GM18517 (cell line): ENCODE measurements around the gene METTL9.
"Not testable (repeated sequence)": the region's sequence is repeated elsewhere in the genome, so short reads cannot be mapped to it uniquely, and the experiment has no call there.

Source experiments
- ATAC-seq: cut with Tn5 transposase; IDR thresholded peaks from one replicate; pipeline ENCODE4 v1.9.1; 2021; ENCODE audit warnings: mild to moderate bottlenecking, moderate library complexity; ENCODE audit not compliant: unreplicated experiment

METTL9 gene

DNA sequence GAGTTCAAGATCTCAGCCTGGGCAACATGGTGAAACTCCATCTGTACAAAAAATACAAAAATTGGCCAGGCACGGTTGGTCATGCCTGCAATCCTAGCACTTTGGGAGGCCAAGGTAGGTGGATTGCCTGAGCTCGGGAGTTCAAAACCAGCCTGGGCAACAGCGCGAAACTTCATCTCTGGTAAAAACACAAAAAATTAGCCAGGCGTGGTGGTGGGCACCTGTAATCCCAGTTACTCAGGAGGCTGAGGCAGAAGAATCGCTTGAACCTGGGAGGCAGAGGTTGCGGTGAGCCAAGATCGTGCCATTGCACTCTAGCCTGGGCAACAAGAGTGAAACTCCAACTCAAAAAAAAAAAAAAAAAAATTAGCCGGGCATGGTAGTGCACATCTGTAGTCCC is 25.9 kb upstream of the METTL9 start:
- ATAC-seq: not testable (repeated sequence)

DNA sequence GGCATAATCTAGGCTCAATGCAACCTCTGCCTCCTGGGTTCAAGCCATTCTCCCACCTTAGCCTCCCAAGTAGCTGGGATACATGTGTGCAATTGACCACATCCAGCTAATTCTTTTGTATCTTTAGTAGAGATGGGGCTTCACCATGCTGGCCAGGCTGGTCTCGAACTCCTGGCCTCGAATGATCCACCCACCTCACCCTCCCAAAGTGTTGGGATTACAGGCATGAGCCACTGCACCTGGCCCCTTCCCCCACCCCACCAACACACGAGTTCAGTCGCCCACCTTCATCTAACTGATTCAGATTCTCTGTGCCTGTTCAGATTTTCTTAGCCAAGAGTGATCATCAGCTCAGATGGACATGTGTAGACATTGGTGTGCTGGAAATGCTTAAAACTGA is 25.0 kb upstream of the METTL9 start:
- ATAC-seq: no peak

DNA sequence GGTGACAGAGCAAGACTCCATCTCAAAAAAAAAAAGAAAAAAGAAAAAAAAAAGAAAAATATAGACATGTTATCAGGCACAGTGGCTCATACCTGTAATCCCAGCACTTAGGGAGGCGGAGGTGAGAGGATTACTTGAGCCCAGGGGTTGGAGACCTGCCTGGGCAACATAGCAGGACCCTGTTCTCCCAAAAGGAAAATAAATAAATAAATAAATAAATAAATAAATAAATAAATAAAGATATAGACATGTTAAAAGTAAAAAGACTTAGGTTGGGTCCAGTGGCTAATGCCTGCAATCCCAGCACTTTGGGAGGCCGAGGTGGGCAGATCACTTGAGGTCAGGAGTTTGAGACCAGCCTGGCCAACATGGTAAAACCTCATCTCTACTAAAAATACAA is 23.1 kb upstream of the METTL9 start:
- ATAC-seq: not testable (repeated sequence)

DNA sequence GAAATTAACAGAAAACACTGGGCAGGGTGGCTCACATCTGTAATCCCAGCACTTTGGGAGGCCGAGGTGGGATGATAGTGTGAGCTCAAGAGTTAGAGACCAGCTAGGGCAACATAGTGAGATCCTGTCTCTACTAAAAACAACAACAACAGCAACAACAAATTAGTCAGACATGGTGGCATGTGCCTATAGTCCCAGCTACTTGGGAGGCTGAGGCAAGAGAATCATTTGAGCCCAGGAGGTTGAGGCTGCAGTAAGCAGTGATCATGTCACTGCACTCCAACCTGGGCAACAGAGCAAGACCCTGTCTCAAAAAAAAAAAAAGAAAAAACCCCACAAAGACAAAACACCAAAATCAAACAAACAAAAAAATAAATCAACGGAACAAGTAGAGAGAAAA is 21.9 kb upstream of the METTL9 start:
- ATAC-seq: not testable (repeated sequence)

DNA sequence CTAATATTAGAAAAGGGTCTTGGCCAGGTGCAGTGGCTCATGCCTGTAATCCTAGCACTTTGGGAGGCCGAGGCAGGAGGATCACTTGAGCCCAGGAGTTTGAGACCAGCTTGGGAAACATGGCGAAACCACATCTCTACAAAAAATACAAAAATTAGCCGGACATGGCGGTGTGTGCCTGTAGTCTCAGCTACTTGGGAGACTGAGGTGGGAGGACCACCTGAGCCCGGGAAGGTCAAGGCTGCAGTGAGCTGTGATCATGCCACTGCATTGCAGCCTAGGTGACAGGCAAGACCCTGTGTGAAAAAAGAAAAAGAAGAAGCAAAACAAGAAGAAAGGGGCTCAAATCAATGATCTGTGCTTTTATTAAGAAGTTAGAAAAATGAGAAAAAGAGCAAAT is 21.1 kb upstream of the METTL9 start:
- ATAC-seq: not testable (repeated sequence)

DNA sequence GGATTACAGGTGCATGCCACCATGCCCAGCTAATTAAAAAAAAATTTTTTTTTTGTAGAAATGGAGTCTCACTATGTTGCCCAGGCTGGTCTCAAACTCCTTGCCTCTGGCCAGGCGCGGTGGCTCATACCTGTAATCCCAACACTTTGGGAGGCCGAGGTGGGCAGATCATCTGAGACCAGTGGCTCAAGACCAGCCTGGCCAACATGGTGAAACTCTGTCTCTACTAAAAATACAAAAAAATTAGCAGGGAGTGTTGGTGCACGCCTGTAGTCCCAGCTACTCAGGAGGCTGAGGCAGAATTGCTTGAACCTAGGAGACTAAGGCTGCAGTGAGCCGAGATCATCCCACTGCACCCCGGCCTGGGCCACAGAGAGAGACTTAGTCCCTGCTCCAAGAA is 19.2 kb upstream of the METTL9 start:
- ATAC-seq: not testable (repeated sequence)

DNA sequence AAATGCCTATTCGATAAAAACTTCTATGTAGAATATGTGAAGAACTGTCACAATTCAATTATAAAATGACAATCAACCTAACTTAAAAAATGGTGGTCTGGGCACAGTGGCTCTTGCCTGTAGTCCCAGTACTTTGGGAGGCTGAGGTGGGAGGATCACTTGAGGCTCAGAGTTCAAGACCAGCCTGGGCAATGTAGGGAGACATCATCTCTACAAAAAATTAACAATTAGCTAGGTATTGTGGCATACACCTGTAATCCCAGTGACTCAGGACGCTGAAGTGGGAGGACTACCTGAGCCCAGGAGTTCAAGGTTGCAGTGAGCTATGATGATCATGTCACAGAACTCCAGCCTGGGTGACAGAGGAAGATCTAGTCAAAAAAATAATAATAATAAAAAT is 18.6 kb upstream of the METTL9 start:
- no peak for ATAC-seq

DNA sequence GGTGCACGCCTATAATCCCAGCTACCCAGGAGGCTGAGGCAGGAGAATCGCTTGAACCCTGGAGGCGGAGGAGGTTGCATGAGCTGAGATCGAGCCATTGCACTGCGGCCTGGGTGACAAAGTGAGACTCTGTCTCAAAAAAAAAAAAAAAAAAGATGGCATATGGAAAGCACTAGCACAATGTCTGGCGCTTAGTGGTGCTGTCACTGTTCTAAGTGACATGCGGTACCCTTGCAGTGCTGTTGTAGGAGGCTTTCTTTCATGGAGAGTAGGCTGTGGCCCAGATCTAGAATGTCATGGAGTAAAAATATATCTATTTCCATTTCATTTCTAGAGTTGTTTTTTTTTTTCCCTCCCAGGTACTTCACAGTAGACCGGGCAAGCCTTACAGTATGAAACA is 14.6 kb upstream of the METTL9 start:
- ATAC-seq: no peak

DNA sequence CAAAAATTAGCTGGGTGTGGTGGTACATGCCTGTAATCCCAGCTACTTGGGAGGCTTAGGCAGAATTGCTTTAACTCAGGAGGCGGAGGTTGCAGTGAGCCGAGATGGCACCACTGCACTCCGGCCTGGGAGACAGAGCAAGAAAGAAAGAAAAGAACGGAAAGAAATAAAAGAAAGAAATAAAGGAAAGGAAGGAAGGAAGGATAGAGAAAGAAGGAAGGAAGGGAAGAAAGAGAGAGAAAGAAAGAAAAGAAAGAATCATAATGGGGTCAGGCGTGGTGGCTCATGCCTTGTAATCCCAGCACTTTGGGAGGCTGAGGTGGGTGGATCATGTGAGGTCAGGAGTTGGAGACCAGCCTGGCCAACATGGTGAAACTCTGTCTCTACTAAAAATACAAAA is 10.8 kb upstream of the METTL9 start:
- not testable (repeated sequence) for ATAC-seq

DNA sequence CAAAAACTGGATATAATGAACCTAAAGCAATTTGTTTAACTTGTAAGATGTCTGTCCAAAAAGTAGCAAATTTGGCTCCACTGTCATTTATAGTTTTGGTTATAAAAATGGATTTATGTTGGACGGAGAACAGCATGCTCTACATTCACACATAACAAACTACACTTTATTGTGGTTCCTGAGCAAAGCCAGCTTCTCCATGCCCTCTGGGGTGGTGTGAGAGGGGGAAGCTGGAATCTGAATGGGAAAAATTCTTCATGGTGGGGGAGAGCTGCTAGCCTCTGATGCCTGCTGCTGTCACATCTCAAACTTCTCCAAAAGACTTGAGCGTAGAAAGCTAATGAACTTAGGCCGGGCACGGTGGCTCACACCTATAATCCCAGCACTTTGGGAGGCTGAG is 9.8 kb upstream of the METTL9 start:
- no peak for ATAC-seq

DNA sequence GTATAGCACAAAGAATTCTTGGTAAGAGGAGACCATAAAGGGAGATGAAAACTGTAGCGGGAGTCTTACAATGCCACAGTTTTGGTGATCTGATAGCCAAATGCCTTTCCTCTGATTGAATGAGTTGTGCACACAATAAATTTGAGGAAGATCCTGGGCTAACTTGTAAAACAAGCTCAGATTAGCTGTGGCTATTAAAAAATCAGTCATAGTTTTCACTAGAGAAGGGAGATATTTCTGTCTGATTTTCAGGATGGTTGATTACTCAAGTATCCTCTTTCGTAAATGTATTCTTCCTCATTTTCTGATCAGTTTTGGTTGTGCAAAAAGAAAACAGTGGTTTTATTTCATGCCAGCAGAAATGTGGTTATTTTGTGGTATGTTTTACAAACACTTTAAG is 9.1 kb upstream of the METTL9 start:
- no peak for ATAC-seq

DNA sequence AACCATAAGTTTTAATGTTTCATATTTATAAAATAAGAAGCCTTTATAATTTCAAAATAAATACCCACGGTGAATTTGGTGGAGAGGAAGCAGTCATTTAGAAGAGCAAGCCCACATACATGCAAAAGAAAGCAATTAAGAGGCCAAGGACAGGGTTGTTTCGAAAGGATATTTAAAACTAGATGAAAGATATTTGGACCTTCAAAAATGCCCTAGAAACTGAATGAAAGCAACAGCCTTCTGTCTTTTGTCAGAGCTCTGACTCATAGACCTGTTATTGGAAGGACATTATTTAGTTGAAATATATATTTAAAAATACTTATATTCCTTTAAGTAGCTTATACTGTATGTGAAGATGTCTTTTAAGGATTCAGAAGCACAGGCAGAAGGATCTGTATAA is 8.6 kb upstream of the METTL9 start:
- no peak for ATAC-seq

DNA sequence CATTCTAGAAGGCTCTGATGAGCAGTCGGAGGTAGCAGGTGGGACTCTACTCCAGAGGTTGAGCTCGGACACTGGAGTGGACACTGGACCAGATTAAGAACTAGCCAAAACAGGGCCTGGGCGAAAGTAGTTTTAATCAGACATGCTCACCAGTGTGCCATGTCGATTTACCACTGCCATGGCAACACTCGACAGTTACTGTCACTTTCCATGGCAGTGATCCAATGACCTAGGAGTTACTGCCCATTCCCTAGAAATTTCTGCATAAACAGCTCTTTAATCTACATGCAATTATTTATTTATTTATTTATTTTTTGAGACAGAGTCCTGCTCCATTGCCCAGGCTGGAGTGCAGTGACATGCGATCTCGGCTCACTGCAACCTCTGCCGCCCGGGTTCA is 7.2 kb upstream of the METTL9 start:
- ATAC-seq: no peak

DNA sequence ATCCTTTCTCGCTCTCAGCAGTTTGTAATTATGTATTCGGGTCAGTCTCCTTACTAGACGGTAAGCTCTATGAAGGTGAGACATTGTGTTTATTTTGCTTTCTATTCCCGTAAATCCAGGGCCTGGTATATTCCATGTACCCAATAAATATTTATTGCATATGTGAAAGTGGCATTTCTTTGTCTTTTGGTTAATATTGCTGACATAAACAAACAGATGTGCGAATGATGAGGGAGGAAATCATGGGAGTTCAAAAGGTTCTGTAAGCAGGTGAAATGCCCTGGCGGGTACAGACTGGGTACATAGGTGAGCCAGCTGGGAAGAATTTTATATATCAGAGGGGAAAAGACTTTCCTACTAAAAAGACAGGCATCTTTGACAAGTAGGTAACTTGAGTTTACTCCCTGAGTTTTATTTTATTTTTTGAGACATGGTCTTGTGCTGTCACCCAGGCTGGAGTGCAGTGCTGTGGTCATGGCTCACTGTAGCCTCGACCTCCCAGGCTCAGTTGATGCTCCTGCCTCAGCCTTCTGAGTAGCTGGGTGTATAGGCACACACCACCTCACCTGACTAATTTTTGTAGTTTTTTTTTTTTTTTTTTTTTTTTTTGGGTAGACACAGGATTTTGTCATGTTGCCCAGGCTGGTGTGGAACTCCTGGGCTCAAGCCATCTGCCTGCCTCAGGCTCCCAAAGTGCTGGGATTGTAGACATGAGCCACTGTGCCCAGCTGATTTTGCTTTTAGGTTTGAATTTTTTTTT is 5.7 kb upstream of the METTL9 start:
- ATAC-seq: no peak

DNA sequence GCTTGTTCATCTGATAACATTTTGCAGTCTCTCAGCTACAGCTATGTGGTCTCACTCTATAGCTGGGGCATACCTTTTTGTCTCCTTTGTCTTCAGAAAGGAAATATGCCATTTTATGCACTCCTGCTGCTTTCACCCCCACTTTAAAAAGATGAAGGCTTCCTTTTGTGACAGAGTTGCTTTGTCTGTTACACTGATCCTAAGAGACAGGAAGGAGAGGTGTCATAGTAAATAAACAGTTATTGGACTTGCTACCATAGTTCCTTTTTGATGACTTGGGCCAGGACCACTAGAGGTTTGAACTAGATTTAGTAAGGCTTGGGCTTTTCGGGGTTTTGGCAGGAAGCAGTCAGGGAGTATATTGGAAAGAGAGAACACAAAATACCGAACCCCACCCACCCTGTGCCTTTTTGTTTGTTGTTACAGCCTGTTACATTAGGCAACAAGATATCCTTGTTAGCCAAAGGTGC is 1.8 kb upstream of the METTL9 start:
- no peak for ATAC-seq

DNA sequence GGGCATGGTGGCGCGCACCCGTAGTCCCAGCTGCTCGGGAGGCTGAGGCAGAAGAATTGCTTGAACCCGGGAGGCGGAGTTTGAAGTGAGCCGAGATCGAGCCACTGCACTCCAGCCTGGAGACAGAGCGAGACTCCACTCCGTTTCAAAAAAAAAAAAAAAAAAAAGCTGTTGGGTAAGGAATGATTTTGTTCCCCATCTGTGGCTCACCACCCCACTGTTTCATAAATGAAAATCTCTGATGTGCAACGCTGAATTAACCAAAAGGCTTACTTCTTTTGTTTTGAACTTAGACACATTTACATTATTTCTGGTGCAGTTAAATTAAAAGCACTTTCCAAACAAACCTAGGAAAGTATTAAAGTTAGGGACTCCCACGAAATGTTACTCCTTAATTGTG is 1.2 kb upstream of the METTL9 start:
- ATAC-seq: no peak

DNA sequence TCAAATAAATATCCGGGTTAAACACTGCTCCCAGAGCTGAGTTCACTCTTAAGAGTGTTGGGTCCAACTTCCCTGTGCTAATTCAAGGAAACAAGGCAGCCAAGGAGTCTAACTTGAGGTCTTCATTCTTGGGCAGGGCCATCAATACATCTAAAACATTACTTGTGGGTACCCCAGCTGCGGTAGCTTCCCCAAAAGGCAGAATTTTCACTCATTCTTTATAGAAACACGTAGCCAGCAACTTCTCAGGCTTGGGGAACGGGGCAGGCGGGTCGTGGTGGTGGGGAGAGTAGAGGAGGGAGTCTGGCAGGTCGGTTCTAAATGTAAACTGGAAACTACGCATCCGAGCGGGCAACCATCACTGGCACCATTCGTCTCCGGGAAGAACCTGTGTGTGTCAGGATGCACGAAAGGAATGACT is 666 bp upstream of the METTL9 start:
- ATAC-seq: no peak

DNA sequence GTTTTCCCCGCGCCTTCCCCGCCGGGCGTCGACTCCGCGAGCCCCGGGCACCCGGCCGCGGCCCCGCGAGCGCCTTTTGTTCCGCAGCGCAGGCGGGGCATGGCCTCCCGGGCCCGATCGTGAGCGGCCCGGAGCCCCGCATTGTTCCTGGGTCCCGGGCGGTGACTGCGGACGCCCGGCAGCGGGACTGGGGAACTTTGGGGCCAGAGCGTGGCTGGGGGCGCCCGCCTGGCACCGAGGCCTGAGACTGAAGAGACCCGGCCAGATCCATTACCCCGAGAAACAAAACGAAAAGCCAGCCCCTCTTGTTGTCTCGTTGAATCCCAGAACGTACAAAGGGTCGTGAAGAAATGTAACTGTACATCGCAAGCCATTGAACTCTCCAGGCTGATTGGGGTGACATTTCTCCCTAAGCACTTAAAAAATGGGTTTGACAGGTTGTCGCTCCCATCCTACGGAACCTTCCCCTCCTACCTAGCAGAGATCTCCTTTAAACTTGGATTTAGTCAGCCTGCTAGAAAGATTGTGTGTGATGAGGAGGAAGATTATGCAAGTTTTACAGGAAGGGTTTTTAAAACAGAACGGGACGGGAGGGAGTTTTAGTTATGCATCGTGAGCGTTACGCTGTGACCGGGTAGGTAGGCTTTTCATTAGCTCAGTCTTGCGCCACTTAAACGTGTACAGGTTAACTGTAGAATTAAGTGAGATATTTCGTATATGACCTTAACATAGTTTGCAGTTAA is 825 bp downstream of the METTL9 start:
- ATAC-seq: peak; percentile 23

DNA sequence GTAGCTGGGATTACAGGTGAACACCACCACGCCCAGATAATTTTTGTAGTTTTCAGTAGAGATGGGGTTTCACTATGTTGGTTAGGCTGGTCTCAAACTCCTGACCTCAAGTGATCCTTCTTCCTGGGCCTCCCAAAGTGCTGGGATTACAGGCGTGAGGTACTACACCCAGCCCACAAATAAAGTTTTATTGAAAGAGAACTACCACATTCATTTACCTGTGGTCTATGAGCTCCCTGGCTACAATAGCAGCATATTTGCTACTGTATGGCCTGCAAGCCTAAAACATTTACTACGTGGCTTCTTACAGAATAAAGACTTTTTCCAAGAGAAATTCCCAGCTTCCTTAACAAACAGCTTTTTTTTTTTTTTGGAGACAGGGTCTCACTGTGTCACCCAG is 3.4 kb downstream of the METTL9 start:
- no peak for ATAC-seq

DNA sequence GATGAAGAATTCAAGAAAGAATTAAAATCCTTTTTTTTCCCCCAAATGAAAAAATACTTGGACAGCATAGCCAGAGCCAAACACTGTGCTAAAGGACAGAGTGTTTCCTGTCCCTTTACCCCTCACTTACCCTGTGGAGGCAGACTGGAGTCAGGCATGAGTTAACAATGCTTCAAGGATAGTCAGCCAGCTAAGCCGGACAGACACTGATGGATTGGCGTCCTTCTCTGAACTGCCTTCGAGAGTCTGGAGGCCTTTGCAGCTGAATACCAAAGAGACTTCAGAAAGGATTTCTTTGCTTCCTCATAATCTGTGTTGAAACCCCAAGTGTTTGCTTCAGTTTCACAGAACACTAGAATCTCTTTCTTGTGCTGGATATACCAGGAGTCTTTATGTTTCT is 4.6 kb downstream of the METTL9 start:
- no peak for ATAC-seq

DNA sequence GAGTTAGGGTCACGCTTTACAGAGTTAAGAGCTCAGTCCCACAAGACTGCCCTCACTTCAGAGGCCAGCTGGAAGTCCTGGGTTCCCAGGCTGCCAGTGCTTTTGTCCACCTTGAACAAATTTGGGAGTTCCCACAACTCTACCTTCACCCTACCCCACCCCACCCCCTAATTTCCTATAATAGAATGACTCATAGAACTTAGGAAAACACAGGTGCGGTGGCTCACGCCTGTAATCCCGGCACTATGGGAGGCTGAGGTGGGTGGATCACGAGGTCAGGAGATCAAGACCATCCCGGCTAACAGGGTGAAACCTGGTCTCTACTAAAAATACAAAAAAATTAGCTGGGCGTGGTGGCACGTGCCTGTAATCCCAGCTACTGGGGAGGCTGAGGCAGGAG is 6.5 kb downstream of the METTL9 start:
- not testable (repeated sequence) for ATAC-seq

DNA sequence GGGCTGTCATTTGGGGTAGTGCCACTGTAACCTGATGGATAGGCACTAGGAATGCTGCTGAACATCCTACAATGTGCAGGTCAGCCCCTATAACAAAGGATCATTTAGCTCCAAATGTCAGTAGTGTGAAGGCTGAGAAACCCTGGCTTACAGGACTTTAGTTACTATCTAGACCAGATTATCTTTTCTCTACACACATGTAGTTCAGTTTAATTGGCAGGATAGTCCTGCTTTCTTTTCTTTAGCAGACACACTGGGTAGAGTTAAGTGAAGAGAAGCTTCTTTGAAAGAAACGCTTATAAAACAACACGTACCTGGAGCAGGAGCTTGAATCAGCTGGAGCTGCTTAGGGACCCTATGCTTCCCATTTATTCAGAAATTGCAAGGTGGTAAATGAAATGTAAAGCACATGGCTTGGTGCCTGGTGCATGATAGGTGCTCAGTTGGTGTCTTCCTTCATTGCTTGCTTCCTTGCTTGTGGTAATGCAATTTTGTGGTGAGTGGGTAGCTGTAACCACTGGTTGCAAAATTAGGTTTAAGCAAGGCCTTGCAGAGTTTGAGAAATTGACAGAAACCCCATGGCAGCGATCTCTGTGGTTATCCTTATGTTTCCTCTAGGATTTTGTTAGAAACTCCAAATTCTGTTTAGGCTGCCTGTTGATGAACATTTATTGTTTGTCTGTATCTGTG is 9.4 kb downstream of the METTL9 start:
- no peak for ATAC-seq
